WTC11 (cell line): ENCODE results near the gene RAD51AP2. TPM values are rescaled to one million over a fixed set of nuclear protein-coding genes. Genes with fewer than 3 reads are reported as not detected.

Experiments
- IRF2 ChIP-seq: sonication (generic); formaldehyde crosslinking; IDR thresholded peaks from 2 replicates; pipeline ENCODE4 v1.8.0; 2022; ENCODE audit warnings: low read depth, missing genetic modification reagents, borderline replicate concordance
- JUN ChIP-seq: sonication (generic); formaldehyde crosslinking; IDR thresholded peaks from 2 replicates; pipeline ENCODE4 v1.8.0; 2023; ENCODE audit warnings: mild to moderate bottlenecking, missing genetic modification reagents
- MYBL2 ChIP-seq: sonication (generic); formaldehyde crosslinking; IDR thresholded peaks from 2 replicates; pipeline ENCODE4 v1.8.1; 2023; ENCODE audit warnings: mild to moderate bottlenecking, moderate library complexity, missing genetic modification reagents
- OVOL2 ChIP-seq: fragments of 250-450 bp; sonication (Bioruptor Pico); IDR thresholded peaks from 2 replicates; pipeline ENCODE4 v1.9.0; 2021; ENCODE audit warnings: mild to moderate bottlenecking, borderline replicate concordance
- RELA ChIP-seq: sonication (generic); formaldehyde crosslinking; IDR thresholded peaks from 2 replicates; pipeline ENCODE4 v1.8.1; 2022; ENCODE audit warnings: missing genetic modification reagents, mild to moderate bottlenecking, borderline replicate concordance
- RORB ChIP-seq: fragments of 250-450 bp; sonication (Bioruptor Pico); IDR thresholded peaks from 2 replicates; pipeline ENCODE4 v1.9.0; 2021; ENCODE audit warnings: mild to moderate bottlenecking
- ZBTB21 ChIP-seq: sonication (generic); formaldehyde crosslinking; IDR thresholded peaks from 2 replicates; pipeline ENCODE4 v1.8.1; 2023; ENCODE audit warnings: mild to moderate bottlenecking, missing genetic modification reagents, borderline replicate concordance
- ZNF263 ChIP-seq: sonication (generic); formaldehyde crosslinking; IDR thresholded peaks from 2 replicates; pipeline ENCODE4 v1.8.1; 2022; ENCODE audit warnings: low read depth, mild to moderate bottlenecking, moderate library complexity, missing genetic modification reagents
- total RNA-seq: library from RNA; stranded (reverse); gene quantifications from 3 replicates; pipeline ENCODE4 v1.2.3, GENCODE V29; 2021
- TF ChIP-seq, protein P1 (sequence below): fragments of 250-450 bp; sonication (Bioruptor Pico); IDR thresholded peaks from 2 replicates; pipeline ENCODE4 v2.1.2; 2022; ENCODE audit warnings: mild to moderate bottlenecking, moderate library complexity
- TF ChIP-seq, protein P2 (sequence below): sonication (generic); formaldehyde crosslinking; IDR thresholded peaks from 2 replicates; pipeline ENCODE4 v1.8.1; 2023; ENCODE audit warnings: mild to moderate bottlenecking, missing genetic modification reagents
- TF ChIP-seq, protein P3 (sequence below): sonication (generic); formaldehyde crosslinking; IDR thresholded peaks from 2 replicates; pipeline ENCODE4 v1.8.0; 2022; ENCODE audit warnings: mild to moderate bottlenecking, missing genetic modification reagents
- TF ChIP-seq, protein P4 (sequence below): fragments of 250-450 bp; sonication (Bioruptor Pico); IDR thresholded peaks from 2 replicates; pipeline ENCODE4 v1.8.0; 2021; ENCODE audit warnings: mild to moderate bottlenecking
- TF ChIP-seq, protein P5 (sequence below): sonication (generic); formaldehyde crosslinking; IDR thresholded peaks from 2 replicates; pipeline ENCODE4 v1.8.1; 2023; ENCODE audit warnings: mild to moderate bottlenecking, missing genetic modification reagents
- TF ChIP-seq, protein P6 (sequence below): fragments of 250-450 bp; sonication (Bioruptor Pico); IDR thresholded peaks from 2 replicates; pipeline ENCODE4 v1.9.0; 2021; ENCODE audit warnings: mild to moderate bottlenecking
- TF ChIP-seq, protein P7 (sequence below): sonication (generic); formaldehyde crosslinking; IDR thresholded peaks from 2 replicates; pipeline ENCODE4 v1.8.0; 2022; ENCODE audit warnings: mild to moderate bottlenecking, missing genetic modification reagents
- TF ChIP-seq, protein P8 (sequence below): sonication (generic); formaldehyde crosslinking; IDR thresholded peaks from 2 replicates; pipeline ENCODE4 v1.8.1; 2022; ENCODE audit warnings: low read depth, missing genetic modification reagents, borderline replicate concordance
- TF ChIP-seq, protein P9 (sequence below): sonication (generic); formaldehyde crosslinking; IDR thresholded peaks from 2 replicates; pipeline ENCODE4 v1.8.1; 2022; ENCODE audit warnings: missing genetic modification reagents, borderline replicate concordance
- TF ChIP-seq, protein P10 (sequence below): sonication (generic); formaldehyde crosslinking; IDR thresholded peaks from 2 replicates; pipeline ENCODE4 v1.8.1; 2023; ENCODE audit warnings: mild to moderate bottlenecking, missing genetic modification reagents, moderate library complexity

The RAD51AP2 gene
- total RNA-seq, 1 experiment from 2014 or later: 0.26 TPM

DNA sequence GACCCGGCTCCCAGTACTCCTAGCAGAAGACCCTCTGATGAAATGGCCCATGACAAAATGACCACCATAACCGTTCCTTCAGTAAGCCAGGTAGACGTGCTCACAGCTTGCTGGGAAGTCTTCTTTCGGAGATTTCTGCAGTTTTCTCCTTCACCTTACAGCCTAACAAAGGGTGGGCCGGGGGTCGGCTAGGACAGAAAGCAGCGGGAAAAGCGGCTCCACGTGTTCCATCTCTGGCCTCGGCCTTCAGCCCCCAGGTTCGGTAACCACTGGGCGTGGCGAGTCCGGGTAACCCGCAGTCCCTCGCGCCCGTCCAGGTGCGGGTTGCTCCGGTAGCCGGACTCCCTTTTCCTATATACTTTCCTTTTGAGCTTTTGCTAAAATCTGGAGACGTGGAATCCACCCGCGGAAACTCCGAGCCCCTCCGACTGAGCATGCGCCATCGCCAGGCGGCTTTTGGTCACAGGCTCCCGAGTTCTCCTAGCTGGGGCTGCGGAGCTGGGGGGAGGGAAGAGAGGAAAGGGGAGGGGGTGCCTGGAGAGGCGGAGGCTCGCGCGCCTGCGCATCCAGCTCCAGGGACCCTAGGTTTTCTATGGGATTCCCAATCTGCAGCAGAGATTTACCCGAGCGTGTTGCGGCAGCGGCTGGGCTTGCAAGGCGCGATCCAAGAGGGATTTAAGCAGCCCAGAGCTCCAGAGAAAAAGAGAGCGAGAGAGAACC is 22.0 kb upstream of the RAD51AP2 start, which contains the start of gene VSNL1 (continued):
- TF ChIP-seq, protein P1, sequence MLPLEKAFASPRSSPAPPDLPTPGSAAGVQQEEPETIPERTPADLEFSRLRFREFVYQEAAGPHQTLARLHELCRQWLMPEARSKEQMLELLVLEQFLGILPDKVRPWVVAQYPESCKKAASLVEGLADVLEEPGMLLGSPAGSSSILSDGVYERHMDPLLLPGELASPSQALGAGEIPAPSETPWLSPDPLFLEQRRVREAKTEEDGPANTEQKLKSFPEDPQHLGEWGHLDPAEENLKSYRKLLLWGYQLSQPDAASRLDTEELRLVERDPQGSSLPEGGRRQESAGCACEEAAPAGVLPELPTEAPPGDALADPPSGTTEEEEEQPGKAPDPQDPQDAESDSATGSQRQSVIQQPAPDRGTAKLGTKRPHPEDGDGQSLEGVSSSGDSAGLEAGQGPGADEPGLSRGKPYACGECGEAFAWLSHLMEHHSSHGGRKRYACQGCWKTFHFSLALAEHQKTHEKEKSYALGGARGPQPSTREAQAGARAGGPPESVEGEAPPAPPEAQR: no peak
- peak; percentile 78 for TF ChIP-seq MYBL2 (CRISPR knock-in tag)
- no peak for TF ChIP-seq OVOL2 (CRISPR knock-in tag)
- TF ChIP-seq, protein P2, sequence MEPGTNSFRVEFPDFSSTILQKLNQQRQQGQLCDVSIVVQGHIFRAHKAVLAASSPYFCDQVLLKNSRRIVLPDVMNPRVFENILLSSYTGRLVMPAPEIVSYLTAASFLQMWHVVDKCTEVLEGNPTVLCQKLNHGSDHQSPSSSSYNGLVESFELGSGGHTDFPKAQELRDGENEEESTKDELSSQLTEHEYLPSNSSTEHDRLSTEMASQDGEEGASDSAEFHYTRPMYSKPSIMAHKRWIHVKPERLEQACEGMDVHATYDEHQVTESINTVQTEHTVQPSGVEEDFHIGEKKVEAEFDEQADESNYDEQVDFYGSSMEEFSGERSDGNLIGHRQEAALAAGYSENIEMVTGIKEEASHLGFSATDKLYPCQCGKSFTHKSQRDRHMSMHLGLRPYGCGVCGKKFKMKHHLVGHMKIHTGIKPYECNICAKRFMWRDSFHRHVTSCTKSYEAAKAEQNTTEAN (CRISPR knock-in tag): peak; percentile 75; the same call in 1 of the 2 replicates
- no peak for TF ChIP-seq ZBTB21 (CRISPR knock-in tag)
- TF ChIP-seq ZNF263: no peak
- TF ChIP-seq, protein P3, sequence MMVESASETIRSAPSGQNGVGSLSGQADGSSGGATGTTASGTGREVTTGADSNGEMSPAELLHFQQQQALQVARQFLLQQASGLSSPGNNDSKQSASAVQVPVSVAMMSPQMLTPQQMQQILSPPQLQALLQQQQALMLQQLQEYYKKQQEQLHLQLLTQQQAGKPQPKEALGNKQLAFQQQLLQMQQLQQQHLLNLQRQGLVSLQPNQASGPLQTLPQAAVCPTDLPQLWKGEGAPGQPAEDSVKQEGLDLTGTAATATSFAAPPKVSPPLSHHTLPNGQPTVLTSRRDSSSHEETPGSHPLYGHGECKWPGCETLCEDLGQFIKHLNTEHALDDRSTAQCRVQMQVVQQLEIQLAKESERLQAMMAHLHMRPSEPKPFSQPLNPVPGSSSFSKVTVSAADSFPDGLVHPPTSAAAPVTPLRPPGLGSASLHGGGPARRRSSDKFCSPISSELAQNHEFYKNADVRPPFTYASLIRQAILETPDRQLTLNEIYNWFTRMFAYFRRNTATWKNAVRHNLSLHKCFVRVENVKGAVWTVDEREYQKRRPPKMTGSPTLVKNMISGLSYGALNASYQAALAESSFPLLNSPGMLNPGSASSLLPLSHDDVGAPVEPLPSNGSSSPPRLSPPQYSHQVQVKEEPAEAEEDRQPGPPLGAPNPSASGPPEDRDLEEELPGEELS (CRISPR knock-in tag): 0 out of 2 replicates have a peak, but pooled peaks have one; percentile 60
- TF ChIP-seq, protein P4, sequence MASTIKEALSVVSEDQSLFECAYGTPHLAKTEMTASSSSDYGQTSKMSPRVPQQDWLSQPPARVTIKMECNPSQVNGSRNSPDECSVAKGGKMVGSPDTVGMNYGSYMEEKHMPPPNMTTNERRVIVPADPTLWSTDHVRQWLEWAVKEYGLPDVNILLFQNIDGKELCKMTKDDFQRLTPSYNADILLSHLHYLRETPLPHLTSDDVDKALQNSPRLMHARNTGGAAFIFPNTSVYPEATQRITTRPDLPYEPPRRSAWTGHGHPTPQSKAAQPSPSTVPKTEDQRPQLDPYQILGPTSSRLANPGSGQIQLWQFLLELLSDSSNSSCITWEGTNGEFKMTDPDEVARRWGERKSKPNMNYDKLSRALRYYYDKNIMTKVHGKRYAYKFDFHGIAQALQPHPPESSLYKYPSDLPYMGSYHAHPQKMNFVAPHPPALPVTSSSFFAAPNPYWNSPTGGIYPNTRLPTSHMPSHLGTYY: no peak
- TF ChIP-seq, protein P5, sequence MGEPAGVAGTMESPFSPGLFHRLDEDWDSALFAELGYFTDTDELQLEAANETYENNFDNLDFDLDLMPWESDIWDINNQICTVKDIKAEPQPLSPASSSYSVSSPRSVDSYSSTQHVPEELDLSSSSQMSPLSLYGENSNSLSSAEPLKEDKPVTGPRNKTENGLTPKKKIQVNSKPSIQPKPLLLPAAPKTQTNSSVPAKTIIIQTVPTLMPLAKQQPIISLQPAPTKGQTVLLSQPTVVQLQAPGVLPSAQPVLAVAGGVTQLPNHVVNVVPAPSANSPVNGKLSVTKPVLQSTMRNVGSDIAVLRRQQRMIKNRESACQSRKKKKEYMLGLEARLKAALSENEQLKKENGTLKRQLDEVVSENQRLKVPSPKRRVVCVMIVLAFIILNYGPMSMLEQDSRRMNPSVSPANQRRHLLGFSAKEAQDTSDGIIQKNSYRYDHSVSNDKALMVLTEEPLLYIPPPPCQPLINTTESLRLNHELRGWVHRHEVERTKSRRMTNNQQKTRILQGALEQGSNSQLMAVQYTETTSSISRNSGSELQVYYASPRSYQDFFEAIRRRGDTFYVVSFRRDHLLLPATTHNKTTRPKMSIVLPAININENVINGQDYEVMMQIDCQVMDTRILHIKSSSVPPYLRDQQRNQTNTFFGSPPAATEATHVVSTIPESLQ (CRISPR knock-in tag): no peak
- TF ChIP-seq, protein P6, sequence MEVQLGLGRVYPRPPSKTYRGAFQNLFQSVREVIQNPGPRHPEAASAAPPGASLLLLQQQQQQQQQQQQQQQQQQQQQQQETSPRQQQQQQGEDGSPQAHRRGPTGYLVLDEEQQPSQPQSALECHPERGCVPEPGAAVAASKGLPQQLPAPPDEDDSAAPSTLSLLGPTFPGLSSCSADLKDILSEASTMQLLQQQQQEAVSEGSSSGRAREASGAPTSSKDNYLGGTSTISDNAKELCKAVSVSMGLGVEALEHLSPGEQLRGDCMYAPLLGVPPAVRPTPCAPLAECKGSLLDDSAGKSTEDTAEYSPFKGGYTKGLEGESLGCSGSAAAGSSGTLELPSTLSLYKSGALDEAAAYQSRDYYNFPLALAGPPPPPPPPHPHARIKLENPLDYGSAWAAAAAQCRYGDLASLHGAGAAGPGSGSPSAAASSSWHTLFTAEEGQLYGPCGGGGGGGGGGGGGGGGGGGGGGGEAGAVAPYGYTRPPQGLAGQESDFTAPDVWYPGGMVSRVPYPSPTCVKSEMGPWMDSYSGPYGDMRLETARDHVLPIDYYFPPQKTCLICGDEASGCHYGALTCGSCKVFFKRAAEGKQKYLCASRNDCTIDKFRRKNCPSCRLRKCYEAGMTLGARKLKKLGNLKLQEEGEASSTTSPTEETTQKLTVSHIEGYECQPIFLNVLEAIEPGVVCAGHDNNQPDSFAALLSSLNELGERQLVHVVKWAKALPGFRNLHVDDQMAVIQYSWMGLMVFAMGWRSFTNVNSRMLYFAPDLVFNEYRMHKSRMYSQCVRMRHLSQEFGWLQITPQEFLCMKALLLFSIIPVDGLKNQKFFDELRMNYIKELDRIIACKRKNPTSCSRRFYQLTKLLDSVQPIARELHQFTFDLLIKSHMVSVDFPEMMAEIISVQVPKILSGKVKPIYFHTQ (CRISPR knock-in tag): no peak
- TF ChIP-seq IRF2 (CRISPR knock-in tag): no peak
- TF ChIP-seq, protein P7, sequence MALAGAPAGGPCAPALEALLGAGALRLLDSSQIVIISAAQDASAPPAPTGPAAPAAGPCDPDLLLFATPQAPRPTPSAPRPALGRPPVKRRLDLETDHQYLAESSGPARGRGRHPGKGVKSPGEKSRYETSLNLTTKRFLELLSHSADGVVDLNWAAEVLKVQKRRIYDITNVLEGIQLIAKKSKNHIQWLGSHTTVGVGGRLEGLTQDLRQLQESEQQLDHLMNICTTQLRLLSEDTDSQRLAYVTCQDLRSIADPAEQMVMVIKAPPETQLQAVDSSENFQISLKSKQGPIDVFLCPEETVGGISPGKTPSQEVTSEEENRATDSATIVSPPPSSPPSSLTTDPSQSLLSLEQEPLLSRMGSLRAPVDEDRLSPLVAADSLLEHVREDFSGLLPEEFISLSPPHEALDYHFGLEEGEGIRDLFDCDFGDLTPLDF (CRISPR knock-in tag): no peak
- TF ChIP-seq RELA (CRISPR knock-in tag): no peak
- TF ChIP-seq, protein P8, sequence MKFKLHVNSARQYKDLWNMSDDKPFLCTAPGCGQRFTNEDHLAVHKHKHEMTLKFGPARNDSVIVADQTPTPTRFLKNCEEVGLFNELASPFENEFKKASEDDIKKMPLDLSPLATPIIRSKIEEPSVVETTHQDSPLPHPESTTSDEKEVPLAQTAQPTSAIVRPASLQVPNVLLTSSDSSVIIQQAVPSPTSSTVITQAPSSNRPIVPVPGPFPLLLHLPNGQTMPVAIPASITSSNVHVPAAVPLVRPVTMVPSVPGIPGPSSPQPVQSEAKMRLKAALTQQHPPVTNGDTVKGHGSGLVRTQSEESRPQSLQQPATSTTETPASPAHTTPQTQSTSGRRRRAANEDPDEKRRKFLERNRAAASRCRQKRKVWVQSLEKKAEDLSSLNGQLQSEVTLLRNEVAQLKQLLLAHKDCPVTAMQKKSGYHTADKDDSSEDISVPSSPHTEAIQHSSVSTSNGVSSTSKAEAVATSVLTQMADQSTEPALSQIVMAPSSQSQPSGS (CRISPR knock-in tag): peak; percentile 38; the same call in 1 of the 2 replicates
- TF ChIP-seq, protein P9, sequence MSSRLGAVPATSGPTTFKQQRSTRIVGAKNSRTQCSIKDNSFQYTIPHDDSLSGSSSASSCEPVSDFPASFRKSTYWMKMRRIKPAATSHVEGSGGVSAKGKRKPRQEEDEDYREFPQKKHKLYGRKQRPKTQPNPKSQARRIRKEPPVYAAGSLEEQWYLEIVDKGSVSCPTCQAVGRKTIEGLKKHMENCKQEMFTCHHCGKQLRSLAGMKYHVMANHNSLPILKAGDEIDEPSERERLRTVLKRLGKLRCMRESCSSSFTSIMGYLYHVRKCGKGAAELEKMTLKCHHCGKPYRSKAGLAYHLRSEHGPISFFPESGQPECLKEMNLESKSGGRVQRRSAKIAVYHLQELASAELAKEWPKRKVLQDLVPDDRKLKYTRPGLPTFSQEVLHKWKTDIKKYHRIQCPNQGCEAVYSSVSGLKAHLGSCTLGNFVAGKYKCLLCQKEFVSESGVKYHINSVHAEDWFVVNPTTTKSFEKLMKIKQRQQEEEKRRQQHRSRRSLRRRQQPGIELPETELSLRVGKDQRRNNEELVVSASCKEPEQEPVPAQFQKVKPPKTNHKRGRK (CRISPR knock-in tag): no peak
- TF ChIP-seq RORB (CRISPR knock-in tag): no peak
- TF ChIP-seq, protein P10, sequence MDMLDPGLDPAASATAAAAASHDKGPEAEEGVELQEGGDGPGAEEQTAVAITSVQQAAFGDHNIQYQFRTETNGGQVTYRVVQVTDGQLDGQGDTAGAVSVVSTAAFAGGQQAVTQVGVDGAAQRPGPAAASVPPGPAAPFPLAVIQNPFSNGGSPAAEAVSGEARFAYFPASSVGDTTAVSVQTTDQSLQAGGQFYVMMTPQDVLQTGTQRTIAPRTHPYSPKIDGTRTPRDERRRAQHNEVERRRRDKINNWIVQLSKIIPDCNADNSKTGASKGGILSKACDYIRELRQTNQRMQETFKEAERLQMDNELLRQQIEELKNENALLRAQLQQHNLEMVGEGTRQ (CRISPR knock-in tag): peak; percentile 36; the same call in 1 of the 2 replicates
- TF ChIP-seq JUN (CRISPR knock-in tag): no peak
